H1 (cell line): Measurements from ENCODE around the gene SPATA6L. TPM values are rescaled to one million over a fixed set of nuclear protein-coding genes. Genes with fewer than 3 reads are reported as not detected.

Source experiments
- CTCF ChIA-PET: fragments of 300-600 bp; sonication (Branson Sonifier 250); formaldehyde crosslinking; loops from one replicate; lab custom pipeline; 2021; ENCODE audit not compliant: partially characterized antibody; lab: Charles Lee
- POLR2A ChIA-PET: fragments of 300-600 bp; sonication (Branson Sonifier 250); formaldehyde crosslinking; loops from one replicate; lab custom pipeline; 2021; ENCODE audit warnings: inconsistent platforms; ENCODE audit not compliant: partially characterized antibody; lab: Charles Lee
- DNase-seq, 2 experiments: peaks; one replicate each; pipeline versions ENCODE4 v3.0.0 to v3.0.0-alpha.2; 2010 to 2022; ENCODE audit warnings: low spot score in 2 of 2, low read depth in 1 of 2, mixed read lengths in 1 of 2
- FAIRE-seq: peaks from 2 replicates; lab custom pipeline; 2011; peaks lifted over from hg19 to GRCh38; lab: Jason Lieb, UNC
- H2AFZ ChIP-seq: 2 replicates; pipeline ENCODE4 v1.8.1; 2012; ENCODE audit warnings: low read length, inconsistent platforms
- H2AK5ac ChIP-seq: 2 replicates; pipeline ENCODE4 v1.6.1; 2013; ENCODE audit warnings: low read depth, low read length
- H2BK120ac ChIP-seq: replicated peaks from 2 replicates; pipeline ENCODE3; 2013; ENCODE audit warnings: low read depth, low read length, inconsistent platforms
- H2BK12ac ChIP-seq: 2 replicates; pipeline ENCODE4 v1.6.1; 2013; ENCODE audit warnings: low read depth, low read length
- H2BK15ac ChIP-seq: 2 replicates; pipeline ENCODE4 v1.6.1; 2013; ENCODE audit warnings: low read length
- H2BK20ac ChIP-seq: 2 replicates; pipeline ENCODE4 v1.6.1; 2013; ENCODE audit warnings: low read length
- H2BK5ac ChIP-seq: 2 replicates; pipeline ENCODE4 v1.6.1; 2013; ENCODE audit warnings: low read depth, low read length
- H3K14ac ChIP-seq: 2 replicates; pipeline ENCODE4 v1.6.1; 2013; ENCODE audit warnings: inconsistent platforms; ENCODE audit not compliant: insufficient read length
- H3K18ac ChIP-seq: 2 replicates; pipeline ENCODE4 v1.6.1; 2013; ENCODE audit warnings: low read length; ENCODE audit errors: extremely low read depth
- H3K23ac ChIP-seq: 2 replicates; pipeline ENCODE4 v1.6.1; 2013; ENCODE audit warnings: inconsistent platforms; ENCODE audit not compliant: insufficient read length
- H3K23me2 ChIP-seq: 2 replicates; pipeline ENCODE4 v1.6.1; 2013; ENCODE audit warnings: low read depth, low read length
- H3K27ac ChIP-seq: 2 replicates; pipeline ENCODE4 v1.6.1; 2011; ENCODE audit warnings: low read depth, low read length, inconsistent platforms
- H3K27me3 ChIP-seq, 4 experiments: replicated peaks in 1 of 4; 1 replicate in 1 of 4; 2 replicates in 3 of 4; pipeline versions ENCODE4 v1.6.1 to v1.8.1; 2011 to 2013; ENCODE audit warnings: low read length in 3 of 4, mild to moderate bottlenecking in 3 of 4, inconsistent platforms in 2 of 4, mixed read lengths in 2 of 4, moderate library complexity in 1 of 4; ENCODE audit not compliant: control insufficient read depth in 3 of 4, insufficient read depth in 3 of 4; ENCODE audit errors: extremely low read depth in 1 of 4
- H3K36me3 ChIP-seq, 4 experiments: 2 replicates each; pipeline versions ENCODE4 v1.6.1 to v1.8.1; 2011 to 2013; ENCODE audit warnings: mild to moderate bottlenecking in 4 of 4, low read length in 3 of 4, moderate library complexity in 2 of 4, control low read depth in 1 of 4, inconsistent platforms in 1 of 4; ENCODE audit not compliant: insufficient read depth in 4 of 4, control insufficient read depth in 2 of 4
- H3K4ac ChIP-seq: replicated peaks from 2 replicates; pipeline ENCODE3; 2013; ENCODE audit warnings: low read length, low read depth, mixed read lengths, inconsistent platforms; ENCODE audit not compliant: insufficient read length
- H3K4me1 ChIP-seq, 4 experiments: replicated peaks in 1 of 4; 1 replicate in 1 of 4; 2 replicates in 3 of 4; pipeline versions ENCODE4 v1.6.1 to v1.8.1; 2011 to 2013; ENCODE audit warnings: low read length in 3 of 4, inconsistent platforms in 2 of 4, mixed read lengths in 1 of 4; ENCODE audit not compliant: insufficient read depth in 4 of 4, control insufficient read depth in 3 of 4
- H3K4me2 ChIP-seq, 2 experiments: 2 replicates each; pipeline versions ENCODE4 v1.6.1 to v1.8.1; 2011 to 2013; ENCODE audit warnings: low read depth in 2 of 2, low read length in 2 of 2, control low read depth in 1 of 2, inconsistent platforms in 1 of 2, mild to moderate bottlenecking in 1 of 2; ENCODE audit not compliant: insufficient read depth in 1 of 2
- H3K4me3 ChIP-seq, 4 experiments: fragments of 200-600, 300-600 bp in 1 of 4; sonication (generic), shearing (Covaris generic), sonication (Bioruptor Twin) in 1 of 4; 2 replicates each; pipeline versions ENCODE4 v1.5.1 to v1.8.1; 2011 to 2016; ENCODE audit warnings: low read length in 4 of 4, low read depth in 3 of 4, control low read depth in 2 of 4, inconsistent platforms in 2 of 4, mild to moderate bottlenecking in 2 of 4, mixed read lengths in 1 of 4, moderate library complexity in 1 of 4; ENCODE audit not compliant: insufficient read depth in 2 of 4; ENCODE audit errors: extremely low read depth in 1 of 4
- H3K56ac ChIP-seq: replicated peaks from 2 replicates; pipeline ENCODE3; 2013; ENCODE audit warnings: low read depth, mild to moderate bottlenecking, mixed read lengths, low read length, inconsistent platforms; ENCODE audit not compliant: insufficient read length
- H3K79me1 ChIP-seq: 2 replicates; pipeline ENCODE4 v1.6.1; 2013; ENCODE audit warnings: low read depth, low read length, control low read depth
- H3K79me2 ChIP-seq, 2 experiments: 2 replicates each; pipeline versions ENCODE4 v1.6.1 to v1.8.1; 2012 to 2013; ENCODE audit warnings: low read length in 2 of 2, mild to moderate bottlenecking in 2 of 2, inconsistent platforms in 1 of 2; ENCODE audit not compliant: insufficient read depth in 2 of 2, control insufficient read depth in 1 of 2
- H3K9ac ChIP-seq, 4 experiments: replicated peaks in 1 of 4; 1 replicate in 1 of 4; 2 replicates in 3 of 4; pipeline versions ENCODE4 v1.6.1 to v1.8.1; 2011 to 2013; ENCODE audit warnings: low read depth in 3 of 4, low read length in 3 of 4, control low read depth in 2 of 4, mild to moderate bottlenecking in 2 of 4, moderate library complexity in 2 of 4, inconsistent platforms in 1 of 4; ENCODE audit errors: extremely low read depth in 1 of 4
- H3K9me3 ChIP-seq, 2 experiments: 2 replicates each; pipeline versions ENCODE4 v1.6.1 to v1.8.1; 2012 to 2013; ENCODE audit warnings: mild to moderate bottlenecking in 2 of 2, moderate library complexity in 2 of 2, control low read depth in 1 of 2, inconsistent platforms in 1 of 2, low read depth in 1 of 2, low read length in 1 of 2, mixed read lengths in 1 of 2; ENCODE audit not compliant: insufficient read depth in 2 of 2
- H4K20me1 ChIP-seq, 2 experiments: replicated peaks in 1 of 2; 2 replicates each; pipeline versions ENCODE3 to v1.8.1; 2011 to 2013; ENCODE audit warnings: inconsistent platforms in 2 of 2, low read length in 2 of 2, mild to moderate bottlenecking in 1 of 2; ENCODE audit not compliant: insufficient read depth in 2 of 2, control insufficient read depth in 1 of 2
- H4K5ac ChIP-seq: 2 replicates; pipeline ENCODE4 v1.6.1; 2013; ENCODE audit warnings: low read length, low read depth, mixed read lengths, inconsistent platforms; ENCODE audit not compliant: insufficient read length
- H4K8ac ChIP-seq: 2 replicates; pipeline ENCODE4 v1.8.0; 2013; ENCODE audit warnings: mild to moderate bottlenecking, moderate library complexity, low read length, inconsistent platforms; ENCODE audit not compliant: insufficient read depth; ENCODE audit errors: extremely low read depth
- H4K91ac ChIP-seq: replicated peaks from 2 replicates; pipeline ENCODE3; 2013; ENCODE audit warnings: low read length, mixed read lengths, inconsistent platforms; ENCODE audit not compliant: insufficient read length
- CTBP2 ChIP-seq: IDR thresholded peaks from 2 replicates; pipeline ENCODE4 v1.7.0; 2011; ENCODE audit warnings: borderline replicate concordance, mild to moderate bottlenecking, moderate library complexity, mixed read lengths, low read length; ENCODE audit not compliant: insufficient read depth, insufficient read length
- EGR1 ChIP-seq: IDR thresholded peaks from 2 replicates; pipeline ENCODE4 v1.6.1; 2011; ENCODE audit warnings: low read depth, low read length, borderline replicate concordance
- FOSL1 ChIP-seq: IDR thresholded peaks from 2 replicates; pipeline ENCODE4 v1.6.1; 2011; ENCODE audit warnings: mild to moderate bottlenecking, low read depth, low read length, moderate library complexity; ENCODE audit not compliant: insufficient read depth
- GTF2F1 ChIP-seq: IDR thresholded peaks from 2 replicates; pipeline ENCODE4 v1.6.1; 2012; ENCODE audit warnings: low read depth, low read length, improper control_type of control experiment, borderline replicate concordance
- KDM1A ChIP-seq: fragments of 200-600, 300-600 bp; sonication (generic); IDR thresholded peaks from 2 replicates; pipeline ENCODE4 v1.7.1; 2016; ENCODE audit warnings: mild to moderate bottlenecking, low read length, borderline replicate concordance
- PHF8 ChIP-seq: fragments of 200-600 bp; sonication (generic); conservative IDR thresholded peaks from 2 replicates; pipeline ENCODE4 v1.7.1; 2012; ENCODE audit warnings: low read depth, mild to moderate bottlenecking, inconsistent platforms, low read length, moderate library complexity
- POLR2A ChIP-seq, 2 experiments: IDR thresholded peaks; 1 replicate in 1 of 2; 2 replicates in 1 of 2; pipeline ENCODE4 v1.6.1; 2011; ENCODE audit warnings: low read depth in 2 of 2, low read length in 2 of 2, mild to moderate bottlenecking in 2 of 2; ENCODE audit errors: control extremely low read depth in 1 of 2
- RNF2 ChIP-seq: fragments of 200-900, 300-1000 bp; sonication (generic); IDR thresholded peaks from 2 replicates; pipeline ENCODE4 v1.7.1; 2016; ENCODE audit warnings: borderline replicate concordance, low read depth, mild to moderate bottlenecking, antibody characterized with exemption, low read length; ENCODE audit not compliant: poor library complexity, severe bottlenecking; ENCODE audit errors: missing control alignments
- RXRA ChIP-seq: IDR thresholded peaks from 2 replicates; pipeline ENCODE4 v1.6.1; 2011; ENCODE audit warnings: low read depth, mild to moderate bottlenecking, low read length, moderate library complexity; ENCODE audit not compliant: insufficient read depth
- TBP ChIP-seq: IDR thresholded peaks from 2 replicates; pipeline ENCODE4 v1.6.1; 2011; ENCODE audit warnings: low read depth, low read length, improper control_type of control experiment
- WGBS, 2 experiments: shearing (Covaris generic) in 1 of 2; methylation state at CpG; one replicate each; pipeline versions ENCODE4 v1.1.6 to v1.1.7; 2013 to 2015; ENCODE audit warnings: low lambda C conversion rate in 2 of 2, mixed read lengths in 2 of 2, inconsistent platforms in 1 of 2, low coverage in 1 of 2, missing lambda C conversion rate in 1 of 2; ENCODE audit not compliant: insufficient replicate concordance in 2 of 2, insufficient coverage in 1 of 2, insufficient read length in 1 of 2; ENCODE audit errors: extremely low coverage in 1 of 2, missing lambda C conversion rate in 1 of 2; 5-methylcytosine and 5-hydroxymethylcytosine counted together
- polyA plus RNA-seq, 7 experiments: library from polyadenylated mRNA; depleted of rRNA in 3 of 7; stranded (reverse) in 5 of 7; unstranded in 2 of 7; fragments of >200 nt in 5 of 7; fragments of 200-250 nt in 2 of 7; gene quantifications; 1 replicate in 5 of 7; 2 replicates in 1 of 7; 4 replicates in 1 of 7; pipeline versions ENCODE4 v1.2.1 to v1.2.3, GENCODE V29; 2011 to 2013; ENCODE audit warnings: missing spikeins in 2 of 7, mixed read lengths in 2 of 7
- total RNA-seq: library from RNA; stranded (reverse); fragmentation: NEBNext Ultra II Directional; extraction: Animal tissue kit (Norgen Biotek cat#: 25700); gene quantifications from 2 replicates; pipeline ENCODE4 v1.2.1, GENCODE V29; 2021
- TF ChIP-seq, protein P1 (sequence below): IDR thresholded peaks from 2 replicates; pipeline ENCODE4 v1.6.1; 2011; ENCODE audit warnings: low read depth, mild to moderate bottlenecking, low read length; ENCODE audit not compliant: insufficient read depth

SPATA6L gene
- total and polyA plus RNA-seq, 2 of the 8 experiments (the other 6 are each of a cell fraction or from before 2014, with no cell fraction given) = 0.57 to 1.1 TPM

DNA sequence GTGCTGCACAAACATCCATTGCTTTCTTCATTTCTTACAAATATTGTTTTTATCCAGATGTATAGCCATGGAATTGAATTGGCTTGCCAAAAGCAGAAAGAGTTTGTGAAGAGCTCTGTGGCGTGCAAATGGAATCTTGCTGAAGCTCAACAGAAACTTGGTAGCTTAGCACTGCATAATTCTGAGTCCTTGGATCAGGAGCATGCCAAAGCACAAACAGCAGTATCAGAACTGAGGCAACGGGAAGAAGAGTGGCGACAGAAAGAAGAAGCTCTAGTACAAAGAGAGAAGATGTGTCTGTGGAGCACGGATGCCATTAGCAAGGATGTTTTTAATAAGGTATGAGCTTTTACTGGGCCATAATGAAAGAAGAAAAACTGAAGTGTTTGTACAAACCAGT is 18.5 kb upstream of the SPATA6L start:
- peaks cover 0 to 2% of the 10 kb centered on the region in 2 experiments for H4K20me1 ChIP-seq
- H3K9me3 ChIP-seq = no peaks in the 10 kb centered on the region
- no peak overlapping the region for H3K9ac ChIP-seq
- no peak overlapping the region for H3K4me3 ChIP-seq
- H3K4ac ChIP-seq = no peak overlapping the region
- H2BK120ac ChIP-seq = no peak overlapping the region
- H3K23me2 ChIP-seq = peaks cover 6% of the 10 kb centered on the region
- 0 out of 7 replicates have a peak, but pooled peaks cover 0 to 4% (median 0%) of the 10 kb centered on the region in 4 experiments for H3K4me1 ChIP-seq
- no peak overlapping the region for H3K4me2 ChIP-seq
- no peak for FAIRE-seq
- no peak overlapping the region for H2AFZ ChIP-seq
- H3K56ac ChIP-seq = no peak overlapping the region
- H3K36me3 ChIP-seq = peaks cover 4 to 36% (median 11%) of the 10 kb centered on the region in 4 experiments
- no peak overlapping the region for H4K91ac ChIP-seq
- no peak overlapping the region for H3K18ac ChIP-seq
- H3K79me1 ChIP-seq = 0 out of 2 replicates have a peak, but pooled peaks cover 2% of the 10 kb centered on the region
- H3K27me3 ChIP-seq = no peaks in the 10 kb centered on the region
- ChIA-PET POLR2A (no interaction called here), CTCF (no interaction called here)
- no peak overlapping the region for H3K23ac ChIP-seq
- DNase-seq = no peak
- no peak overlapping the region for H2BK20ac ChIP-seq
- 88% methylated on average over 4 of the region's 4 CpGs; no CpG with 5 or more reads in 1 of the 2 experiments for WGBS, 2 experiments
- H2BK5ac ChIP-seq = no peak overlapping the region
- no peak overlapping the region for H2BK15ac ChIP-seq
- H2AK5ac ChIP-seq = no peak overlapping the region
- no peak overlapping the region for H4K5ac ChIP-seq
- no peak overlapping the region for H3K27ac ChIP-seq
- H2BK12ac ChIP-seq = no peak overlapping the region
- no peak overlapping the region for H3K14ac ChIP-seq
- no peak overlapping the region for H4K8ac ChIP-seq
- H3K79me2 ChIP-seq = peaks cover 9 to 28% of the 10 kb centered on the region in 2 experiments; a peak in 3 of 4 replicates
- TF ChIP-seq CTBP2 = no peak
- TF ChIP-seq POLR2A (IDR thresholded peaks at IDR 0.05; ENCODE audit: control extremely low read depth in 1 of 2, low read depth in 2 of 2, low read length in 2 of 2) = no peak
- no peak for TF ChIP-seq EGR1
- no peak for TF ChIP-seq PHF8
- no peak for TF ChIP-seq RNF2
- TF ChIP-seq FOSL1 = no peak
- TF ChIP-seq, protein P1, sequence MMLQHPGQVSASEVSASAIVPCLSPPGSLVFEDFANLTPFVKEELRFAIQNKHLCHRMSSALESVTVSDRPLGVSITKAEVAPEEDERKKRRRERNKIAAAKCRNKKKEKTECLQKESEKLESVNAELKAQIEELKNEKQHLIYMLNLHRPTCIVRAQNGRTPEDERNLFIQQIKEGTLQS = no peak
- no peak for TF ChIP-seq TBP
- TF ChIP-seq GTF2F1 = no peak
- no peak for TF ChIP-seq RXRA
- no peak for TF ChIP-seq KDM1A
